PC-9 (cell line): ENCODE data around the gene NDUFAF8.

Experiments
- CTCF ChIP-seq: fragments of 200-600 bp; sonication (generic); conservative IDR thresholded peaks from 2 replicates; pipeline ENCODE4 v1.6.1; 2017; ENCODE audit warnings: mixed run types, antibody characterized with exemption, mild to moderate bottlenecking, moderate library complexity
- EZH2 ChIP-seq: fragments of 200-600 bp; sonication (generic); IDR thresholded peaks from 2 replicates; pipeline ENCODE4 v1.8.0; 2017; ENCODE audit warnings: antibody characterized with exemption, low read depth

GRCh38 chr17:81248649-81249048 is 9.5 kb downstream of the NDUFAF8 start:
- TF ChIP-seq CTCF (no peak), EZH2 (no peak)
